HTR-8/SVneo (cell line): Measurements from ENCODE around the gene NDUFB5.

Source experiments
- DNase-seq: peaks from one replicate; pipeline ENCODE4 v3.0.0; 2011; ENCODE audit warnings: low spot score, mixed read lengths; ENCODE audit not compliant: insufficient read length
- FAIRE-seq: peaks from 2 replicates; lab custom pipeline; 2011; peaks lifted over from hg19 to GRCh38; lab: Jason Lieb, UNC

NDUFB5 gene

GRCh38 chr3:179672918-179673317 is 68.3 kb downstream of the NDUFB5 start:
- FAIRE-seq: no peak

GRCh38 chr3:179673523-179673922 is 68.9 kb downstream of the NDUFB5 start:
- DNase-seq: no peak
- FAIRE-seq: no peak

More at GRCh38 chr3:179672918-179673317, 68.3 kb downstream of the NDUFB5 start:
- DNase-seq: no peak

DNA sequence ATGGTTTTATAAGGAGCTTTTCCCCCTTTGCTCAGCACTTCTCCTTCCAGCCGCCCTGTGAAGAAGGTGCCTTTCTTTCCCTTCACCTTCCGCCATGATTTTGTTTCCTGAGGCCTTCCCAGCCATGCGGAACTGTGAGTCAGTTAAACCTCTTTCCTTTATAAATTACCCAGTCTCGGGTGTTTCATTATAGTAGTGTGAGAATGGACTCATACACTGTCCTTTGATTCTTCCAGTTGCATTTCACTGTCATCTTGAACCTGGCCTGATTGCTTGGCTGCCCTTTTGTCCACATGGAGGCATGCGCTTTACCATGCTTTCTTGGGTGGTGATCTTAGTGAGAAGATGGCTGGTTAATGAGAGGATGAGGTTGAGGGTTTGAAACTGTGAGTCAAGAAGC is 71.5 kb downstream of the NDUFB5 start:
- no peak for DNase-seq
- FAIRE-seq: no peak
